GM12878 (cell line): ENCODE data around the gene PLA2G10. TPM values are rescaled to one million over a fixed set of nuclear protein-coding genes. Genes with fewer than 3 reads are reported as not detected.
A peak's percentile ranks its signal among the peaks of the same experiment; 100 is the strongest.
"Not testable (repeated sequence)": the region's sequence is repeated elsewhere in the genome, so short reads cannot be mapped to it uniquely, and the experiment has no call there.

Experiments used
- ATAC-seq: fragments of 200-7000 bp; cut with Tn5 transposase; 3 replicates; pipeline ENCODE4 v1.9.1; 2020; ENCODE audit warnings: mild to moderate bottlenecking, moderate library complexity
- BruUV-seq: library from RNA; stranded (reverse); fragments of 400-500 nt; replicated peaks from 2 replicates; lab custom pipeline; 2021; lab: Mats Ljungman, UMichigan
- CTCF ChIA-PET: fragments of 300-600 bp; sonication (Branson Sonifier 250); formaldehyde crosslinking; extraction: SDS; loops from one replicate; lab custom pipeline; 2021; ENCODE audit warnings: inconsistent platforms; lab: Yijun Ruan, JAX
- POLR2A ChIA-PET: fragments of 350-600 bp; formaldehyde crosslinking; extraction: SDS; loops from one replicate; lab custom pipeline; 2021; ENCODE audit warnings: inconsistent platforms; lab: Charles Lee
- RAD21 ChIA-PET: fragments of 300-600 bp; sonication (Branson Sonifier 250); formaldehyde crosslinking; loops from one replicate; lab custom pipeline; 2023; ENCODE audit warnings: antibody characterized with exemption; ENCODE audit not compliant: unreplicated experiment; lab: Charles Lee
- SMC1A ChIA-PET: fragments of 300-600 bp; sonication (Branson Sonifier 250); formaldehyde crosslinking; loops from one replicate; lab custom pipeline; 2023; ENCODE audit not compliant: unreplicated experiment, uncharacterized antibody; lab: Charles Lee
- DNase-seq: peaks from one replicate; pipeline ENCODE4 v3.0.0-alpha.2; 2011; ENCODE audit warnings: low read depth, low spot score
- FAIRE-seq: peaks from 3 replicates; lab custom pipeline; 2011; peaks lifted over from hg19 to GRCh38; lab: Jason Lieb, UNC
- H2AFZ ChIP-seq: 2 replicates; pipeline ENCODE4 v1.6.0; 2011; ENCODE audit warnings: low read depth, low read length, control low read depth; ENCODE audit not compliant: control insufficient read depth
- H3K27ac ChIP-seq: 2 replicates; pipeline ENCODE4 v1.5.1; 2011; ENCODE audit warnings: control low read depth; ENCODE audit not compliant: control insufficient read depth, insufficient read depth
- H3K27me3 ChIP-seq, 2 experiments: replicated peaks in 1 of 2; 2 replicates each; pipeline versions ENCODE4 v1.6.0 to v1.6.1; 2011; ENCODE audit warnings: low read length in 1 of 2; ENCODE audit not compliant: control insufficient read depth in 2 of 2, insufficient read depth in 2 of 2
- H3K36me3 ChIP-seq, 2 experiments: 2 replicates each; pipeline ENCODE4 v1.5.1; 2011; ENCODE audit warnings: low read length in 1 of 2; ENCODE audit not compliant: control insufficient read depth in 2 of 2, insufficient read depth in 2 of 2
- H3K4me1 ChIP-seq: 2 replicates; pipeline ENCODE4 v1.6.1; 2011; ENCODE audit warnings: mild to moderate bottlenecking, low read length, moderate library complexity, mixed read lengths; ENCODE audit not compliant: control insufficient read depth, insufficient read depth
- H3K4me2 ChIP-seq: 2 replicates; pipeline ENCODE4 v1.6.0; 2011; ENCODE audit warnings: control low read depth; ENCODE audit not compliant: control insufficient read depth, insufficient read depth
- H3K4me3 ChIP-seq: fragments of 200-600 bp; sonication (generic); 2 replicates; pipeline ENCODE4 v1.5.1; 2016
- H3K79me2 ChIP-seq: 2 replicates; pipeline ENCODE4 v1.6.0; 2011; ENCODE audit warnings: low read length; ENCODE audit not compliant: control insufficient read depth, insufficient read depth
- H3K9ac ChIP-seq: 2 replicates; pipeline ENCODE4 v1.8.0; 2011; ENCODE audit warnings: low read length, control low read depth, mixed read lengths; ENCODE audit not compliant: control insufficient read depth, insufficient read depth
- H3K9me3 ChIP-seq: replicated peaks from 3 replicates; pipeline ENCODE4 v1.5.1; 2011; ENCODE audit warnings: mild to moderate bottlenecking, low read length; ENCODE audit not compliant: control insufficient read depth, insufficient read depth
- H4K20me1 ChIP-seq: 2 replicates; pipeline ENCODE4 v1.6.0; 2011; ENCODE audit not compliant: control insufficient read depth, insufficient read depth
- MTA3 ChIP-seq: IDR thresholded peaks from 2 replicates; pipeline ENCODE4 v1.6.1; 2012; ENCODE audit warnings: low read length, inconsistent platforms, borderline replicate concordance
- WGBS: methylation state at CpG from one replicate; pipeline ENCODE4 v1.1.6; 2016; ENCODE audit warnings: low lambda C conversion rate; ENCODE audit not compliant: insufficient replicate concordance, insufficient coverage; ENCODE audit errors: missing lambda C conversion rate; 5-methylcytosine and 5-hydroxymethylcytosine counted together
- in situ Hi-C: fragments of 300-500 bp; cut with MboI; formaldehyde crosslinking; loops from 9 replicates; pipeline ENCODE4 v1.14.3; 2018; ENCODE audit warnings: mixed read lengths
- intact Hi-C: fragments of 100-400 bp; cut with micrococcal nuclease; formaldehyde crosslinking; loops from one replicate; pipeline ENCODE4 v1.14.2; 2022; ENCODE audit not compliant: unreplicated experiment
- polyA plus RNA-seq, 11 experiments: library from polyadenylated mRNA; depleted of rRNA in 4 of 11; unstranded in 6 of 11; stranded (reverse) in 5 of 11; fragments of >200 nt; fragmentation: Nextera tagmentation in 4 of 11; fragmentation: Illumina TruSeq in 1 of 11; extraction: Ambion mirVana in 4 of 11; extraction: Trizol in 1 of 11; gene quantifications; 1 replicate in 1 of 11; 2 replicates in 10 of 11; pipeline versions ENCODE4 v1.2.1 to v1.2.3, GENCODE V29; 2011 to 2016; ENCODE audit warnings: inconsistent platforms in 2 of 11, missing spikeins in 2 of 11, low read depth in 1 of 11
- total RNA-seq, 4 experiments: library from RNA; depleted of rRNA in 3 of 4; stranded (reverse); fragments of >200 nt in 3 of 4; fragmentation: Illumina TruSeq in 1 of 4; extraction: Trizol in 1 of 4; gene quantifications; 2 replicates each; pipeline versions ENCODE4 v1.2.1 to v1.2.3, GENCODE V29; 2013 to 2021

PLA2G10 gene
- total and polyA plus RNA-seq, 10 of the 15 experiments (the other 5 are each of a cell fraction or from before 2014, with no cell fraction given) = not detected

DNA sequence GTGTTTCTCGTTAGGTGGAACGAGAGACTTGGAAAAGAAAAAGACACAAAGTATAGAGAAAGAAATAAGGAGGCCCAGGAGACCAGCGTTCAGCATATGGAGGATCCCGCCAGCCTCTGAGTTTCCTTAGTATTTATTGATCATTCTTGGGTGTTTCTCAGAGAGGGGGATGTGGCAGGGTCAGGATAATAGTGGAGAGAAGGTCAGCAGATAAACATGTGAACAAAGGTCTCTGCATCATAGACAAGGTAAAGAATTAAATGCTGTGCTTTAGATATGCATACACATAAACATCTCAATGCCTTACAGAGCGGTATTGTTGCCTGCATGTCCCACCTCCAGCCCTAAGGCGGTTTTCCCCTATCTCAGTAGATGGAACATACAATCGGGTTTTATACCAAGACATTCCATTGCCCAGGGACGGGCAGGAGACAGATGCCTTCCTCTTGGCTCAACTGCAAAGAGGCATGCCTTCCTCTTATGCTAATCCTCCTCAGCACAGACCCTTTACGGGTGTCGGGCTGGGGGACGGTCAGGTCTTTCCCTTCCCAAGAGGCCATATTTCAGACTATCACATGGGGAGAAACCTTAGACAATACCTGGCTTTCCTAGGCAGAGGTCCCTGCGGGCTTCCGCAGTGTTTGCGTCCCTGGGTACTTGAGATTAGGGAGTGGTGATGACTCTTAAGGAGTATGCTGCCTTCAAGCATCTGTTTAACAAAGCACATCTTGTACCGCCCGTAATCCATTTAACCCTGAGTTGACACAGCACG is 57.7 kb downstream of the PLA2G10 start:
- H3K9me3 ChIP-seq, BruUV-seq, CTCF ChIA-PET, H3K4me2 ChIP-seq, H3K27ac ChIP-seq, FAIRE-seq, H3K27me3 ChIP-seq, H3K4me3 ChIP-seq, H3K4me1 ChIP-seq, intact Hi-C loops, H4K20me1 ChIP-seq, H3K36me3 ChIP-seq, H3K9ac ChIP-seq, H2AFZ ChIP-seq, ATAC-seq, DNase-seq, RAD21 ChIA-PET, SMC1A ChIA-PET: not testable (repeated sequence)
- in situ Hi-C loops = loop anchor here (25.0 kb wide), 2 partner anchors 451 to 1001 kb away; partner anchors contain the start of genes MARF1 and RRN3
- POLR2A ChIA-PET = interaction anchor here (0.6 kb wide), 1 partner anchor 51 kb away, joined by 3 read pairs; no protein-coding TSS in a partner anchor
- WGBS = 95% methylated on average over 17 of the region's 17 CpGs
- H3K79me2 ChIP-seq = peaks cover 76% of the 10 kb centered on the region

GRCh38 chr16:14635395-14636165 is 58.5 kb downstream of the PLA2G10 start:
- Histone ChIP-seq H2AFZ (no peak overlapping the region), H3K9ac (no peak overlapping the region), H3K36me3 (peaks cover 1 to 7% of the 10 kb centered on the region in 2 experiments; a peak in 3 of 4 replicates), H3K4me3 (no peak overlapping the region; the same call in 1 of the 2 replicates), H3K4me1 (peaks cover 7% of the 10 kb centered on the region), H3K4me2 (peak overlapping the region; percentile 43; the same call in 1 of the 2 replicates), H3K27me3 (no peaks in the 10 kb centered on the region), H3K27ac (no peak overlapping the region), H4K20me1 (no peaks in the 10 kb centered on the region), H3K79me2 (peaks cover 70% of the 10 kb centered on the region), H3K9me3 (no peaks in the 10 kb centered on the region)
- no peak for FAIRE-seq
- intact Hi-C loops (no loop called here), in situ Hi-C loops (loop anchor here (25.0 kb wide), 2 partner anchors 452 to 1002 kb away; partner anchors contain the start of genes MARF1 and RRN3)
- TF ChIP-seq MTA3 = no peak
- ChIA-PET CTCF (interaction anchor here (0.6 kb wide), 1 partner anchor 77 kb away, joined by 3 read pairs; no protein-coding TSS in a partner anchor), RAD21 (no interaction called here), POLR2A (interaction anchor here (0.6 kb wide), 2 partner anchors 22 to 50 kb away, joined by 3 read pairs; no protein-coding TSS in a partner anchor), SMC1A (interaction anchor here (0.7 to 2.0 kb wide), 2 partner anchors 30 to 281 kb away, joined by 3 to 7 read pairs; no protein-coding TSS in a partner anchor)
- BruUV-seq = no TSS peak
- WGBS = 84% methylated on average over 12 of the region's 12 CpGs
- no peak for DNase-seq
- no peak for ATAC-seq
